Measurements from ENCODE around the gene PPP1CA. TPM values are rescaled to one million over a fixed set of nuclear protein-coding genes. Genes with fewer than 3 reads are reported as not detected.

The PPP1CA gene
- total RNA-seq, 1 donor, result 172 TPM

- no peak for DNase-seq (ENCODE audit: low read depth)
- TF ChIP-seq CTCF (IDR thresholded peaks at IDR 0.05; ENCODE audit: insufficient read depth, low read depth, low read length), result no peak
- H3K4me3 ChIP-seq (ENCODE audit: low read depth, low read length), result no peak overlapping the region
These were observed 9.5 kb upstream of the PPP1CA start for GRCh38 chr11:67410984-67411784.

- no peak overlapping the region for H3K4me3 ChIP-seq (ENCODE audit: low read depth, low read length)
- no peak for DNase-seq (ENCODE audit: low read depth)
- TF ChIP-seq CTCF (IDR thresholded peaks at IDR 0.05; ENCODE audit: insufficient read depth, low read depth, low read length), result no peak
These were observed 8.7 kb upstream of the PPP1CA start for GRCh38 chr11:67410369-67410831.

- no peak overlapping the region for H3K4me3 ChIP-seq (ENCODE audit: low read depth, low read length)
- DNase-seq (ENCODE audit: low read depth), result no peak
- TF ChIP-seq CTCF (IDR thresholded peaks at IDR 0.05; ENCODE audit: insufficient read depth, low read depth, low read length), result no peak
These were observed 8.2 kb upstream of the PPP1CA start for GRCh38 chr11:67409781-67410368.

GRCh38 chr11:67409261-67409666, 7.6 kb upstream of the PPP1CA start:
- H3K4me3 ChIP-seq (ENCODE audit: low read depth, low read length), result no peak overlapping the region
- no peak for TF ChIP-seq CTCF (IDR thresholded peaks at IDR 0.05; ENCODE audit: insufficient read depth, low read depth, low read length)
- no peak for DNase-seq (ENCODE audit: low read depth)

- DNase-seq (ENCODE audit: low read depth), result no peak
- no peak for TF ChIP-seq CTCF (IDR thresholded peaks at IDR 0.05; ENCODE audit: insufficient read depth, low read depth, low read length)
- no peak overlapping the region for H3K4me3 ChIP-seq (ENCODE audit: low read depth, low read length)
These were observed 7.0 kb upstream of the PPP1CA start for GRCh38 chr11:67408437-67409200.

GRCh38 chr11:67407688-67408163, 6.1 kb upstream of the PPP1CA start:
- no peak for TF ChIP-seq CTCF (IDR thresholded peaks at IDR 0.05; ENCODE audit: insufficient read depth, low read depth, low read length)
- no peak for DNase-seq (ENCODE audit: low read depth)
- no peak overlapping the region for H3K4me3 ChIP-seq (ENCODE audit: low read depth, low read length)

All from fibroblast of villous mesenchyme (primary cell).